DND-41 (cell line): ENCODE measurements around the gene ID3.

ENCODE experiments used
- CTCF ChIP-seq: IDR thresholded peaks from 2 replicates; pipeline ENCODE4 v1.5.1; 2012; ENCODE audit warnings: borderline replicate concordance, low read length, moderate library complexity, mild to moderate bottlenecking; ENCODE audit not compliant: poor library complexity, severe bottlenecking; ENCODE audit errors: extremely low read depth
- EZH2 ChIP-seq: IDR thresholded peaks from 3 replicates; pipeline ENCODE4 v1.6.1; 2012; ENCODE audit warnings: borderline replicate concordance, low read depth, mild to moderate bottlenecking, moderate library complexity, low read length, inconsistent platforms; ENCODE audit not compliant: severe bottlenecking

GRCh38 chr1:23554481-23555269, 4.6 kb downstream of the ID3 start:
- TF ChIP-seq CTCF (peak; percentile 63), EZH2 (no peak)
